GM18502 (cell line): ENCODE measurements around the gene PAK5.

Source experiments
- ATAC-seq: cut with Tn5 transposase; IDR thresholded peaks from one replicate; pipeline ENCODE4 v1.9.1; 2021; ENCODE audit warnings: mild to moderate bottlenecking; ENCODE audit not compliant: unreplicated experiment, poor library complexity

Gene PAK5

GRCh38 chr20:9794831-9795230 is 44.0 kb downstream of the PAK5 start:
- no peak for ATAC-seq

GRCh38 chr20:9792674-9793073 is 46.2 kb downstream of the PAK5 start:
- no peak for ATAC-seq

- no peak for ATAC-seq
These were observed 49.7 kb downstream of the PAK5 start for GRCh38 chr20:9789131-9789530.

GRCh38 chr20:9775176-9775575 is 63.7 kb downstream of the PAK5 start:
- no peak for ATAC-seq

GRCh38 chr20:9769954-9770353 is 68.9 kb downstream of the PAK5 start:
- ATAC-seq = no peak

- ATAC-seq = no peak
These were observed 77.4 kb downstream of the PAK5 start for GRCh38 chr20:9761476-9761875.

- no peak for ATAC-seq
These were observed 79.5 kb downstream of the PAK5 start for GRCh38 chr20:9759392-9759791.

GRCh38 chr20:9758752-9759151 is 80.1 kb downstream of the PAK5 start:
- no peak for ATAC-seq

GRCh38 chr20:9756660-9757059 is 82.2 kb downstream of the PAK5 start:
- ATAC-seq = no peak

GRCh38 chr20:9755301-9755700 is 83.6 kb downstream of the PAK5 start:
- ATAC-seq = no peak

- no peak for ATAC-seq
These were observed 94.3 kb downstream of the PAK5 start for GRCh38 chr20:9744551-9744950.

GRCh38 chr20:9743871-9744270 is 95.0 kb downstream of the PAK5 start:
- ATAC-seq = no peak

GRCh38 chr20:9742821-9743220 is 96.1 kb downstream of the PAK5 start:
- ATAC-seq = no peak

- ATAC-seq = no peak
These were observed 96.9 kb downstream of the PAK5 start for GRCh38 chr20:9741996-9742395.

GRCh38 chr20:9740486-9740885 is 98.4 kb downstream of the PAK5 start:
- no peak for ATAC-seq

GRCh38 chr20:9739991-9740390 is 98.9 kb downstream of the PAK5 start:
- no peak for ATAC-seq

GRCh38 chr20:9736373-9736772 is 102.5 kb downstream of the PAK5 start:
- ATAC-seq = no peak

GRCh38 chr20:9723501-9724202 is 115.2 kb downstream of the PAK5 start:
- ATAC-seq = no peak

GRCh38 chr20:9711872-9712271 is 127.0 kb downstream of the PAK5 start:
- ATAC-seq = no peak

- no peak for ATAC-seq
These were observed 128.2 kb downstream of the PAK5 start for GRCh38 chr20:9710685-9711084.

GRCh38 chr20:9705722-9706476 is 133.0 kb downstream of the PAK5 start:
- ATAC-seq = no peak

GRCh38 chr20:9699181-9699580 is 139.7 kb downstream of the PAK5 start:
- no peak for ATAC-seq
